BLaER1 treated with 17β-estradiol and CSF1 and Interleukin-3, amounts not matched to agents 10 nM and 100 nM (cell line): ENCODE data around the gene ERLEC1.
"Not testable (repeated sequence)": the region's sequence is repeated elsewhere in the genome, so short reads cannot be mapped to it uniquely, and the experiment has no call there.

ENCODE experiments used
- H3K27ac ChIP-seq, 11 experiments: shearing (Covaris generic); formaldehyde crosslinking; 2 replicates each; pipeline ENCODE4 v1.8.1; 2022
- H3K27me3 ChIP-seq, 11 experiments: shearing (Covaris generic); formaldehyde crosslinking; 2 replicates each; pipeline ENCODE4 v1.8.1; 2022
- H3K36me3 ChIP-seq, 11 experiments: shearing (Covaris generic); formaldehyde crosslinking; 2 replicates each; pipeline ENCODE4 v1.8.1; 2022
- H3K4me1 ChIP-seq, 10 experiments: shearing (Covaris generic); formaldehyde crosslinking; 2 replicates each; pipeline ENCODE4 v1.8.1; 2022
- H3K4me2 ChIP-seq, 11 experiments: shearing (Covaris generic); formaldehyde crosslinking; 2 replicates each; pipeline ENCODE4 v1.8.1; 2022
- H3K4me3 ChIP-seq, 10 experiments: shearing (Covaris generic); formaldehyde crosslinking; 2 replicates each; pipeline ENCODE4 v1.8.1; 2022
- H3K9ac ChIP-seq, 11 experiments: shearing (Covaris generic); formaldehyde crosslinking; 2 replicates each; pipeline ENCODE4 v1.8.1; 2022
- H3K9me3 ChIP-seq, 11 experiments: shearing (Covaris generic); formaldehyde crosslinking; replicated peaks in 1 of 11; 2 replicates each; pipeline ENCODE4 v1.8.1; 2022
- H4K20me1 ChIP-seq, 11 experiments: shearing (Covaris generic); formaldehyde crosslinking; 2 replicates each; pipeline ENCODE4 v1.8.1; 2022
- Cebpa-rat ChIP-seq, 11 experiments: shearing (Covaris generic); IDR thresholded peaks; 2 replicates each; pipeline ENCODE4 v1.8.1; 2022

ERLEC1 gene

GRCh38 chr2:53752385-53752784, 34.5 kb upstream of the ERLEC1 start:
- no peak for TF ChIP-seq Cebpa-rat (IDR thresholded peaks at IDR 0.05)
- Histone ChIP-seq H3K27ac (no peak overlapping the region), H3K36me3 (peaks cover 36 to 67% (median 52%) of the 10 kb centered on the region in 11 experiments), H3K4me2 (no peak overlapping the region), H3K4me3 (no peak overlapping the region), H3K27me3 (no peaks in the 10 kb centered on the region), H3K9ac (no peak overlapping the region), H3K4me1 (no peaks in the 10 kb centered on the region; a peak in 1 of 20 replicates), H4K20me1 (no peaks in the 10 kb centered on the region), H3K9me3 (peaks cover 0 to 5% (median 0%) of the 10 kb centered on the region in 11 experiments; a peak in 1 of 22 replicates)

GRCh38 chr2:53753041-53753440, 33.8 kb upstream of the ERLEC1 start:
- Histone ChIP-seq H3K4me2 (no peak overlapping the region), H3K4me1 (no peaks in the 10 kb centered on the region; a peak in 1 of 20 replicates), H3K9me3 (peaks cover 0 to 5% (median 0%) of the 10 kb centered on the region in 11 experiments; a peak in 1 of 22 replicates), H3K27ac (no peak overlapping the region), H3K36me3 (peaks cover 39 to 67% (median 50%) of the 10 kb centered on the region in 11 experiments), H3K9ac (no peak overlapping the region), H3K4me3 (no peak overlapping the region), H3K27me3 (no peaks in the 10 kb centered on the region), H4K20me1 (no peaks in the 10 kb centered on the region)
- TF ChIP-seq Cebpa-rat (IDR thresholded peaks at IDR 0.05) = no peak

DNA sequence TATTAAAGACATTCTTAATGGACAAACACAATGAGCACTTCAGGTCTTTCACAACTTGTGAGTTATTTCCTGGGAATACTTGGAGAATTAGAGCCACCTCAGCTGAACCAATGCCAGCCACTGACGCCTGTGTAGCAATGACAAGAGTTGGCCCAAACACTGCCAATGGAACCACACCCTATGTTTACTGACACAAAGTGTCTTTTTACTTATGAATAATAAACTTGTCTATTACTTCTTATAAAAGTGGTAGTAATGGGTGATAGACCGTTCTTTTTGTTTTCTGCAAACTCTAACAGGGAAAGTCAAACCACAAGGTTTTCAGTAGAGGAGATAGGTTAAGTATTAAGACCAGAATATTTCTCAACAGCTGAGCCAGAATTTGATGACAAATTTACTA, 31.7 kb upstream of the ERLEC1 start:
- H3K4me2 ChIP-seq = no peak overlapping the region

GRCh38 chr2:53756644-53757043, 30.2 kb upstream of the ERLEC1 start:
- Histone ChIP-seq H3K4me3 (no peak overlapping the region), H3K9ac (no peak overlapping the region), H3K4me2 (no peak overlapping the region), H3K9me3 (peaks cover 0 to 5% (median 0%) of the 10 kb centered on the region in 11 experiments; a peak in 1 of 22 replicates), H3K36me3 (peaks cover 53 to 72% (median 60%) of the 10 kb centered on the region in 11 experiments), H3K27ac (no peak overlapping the region), H4K20me1 (no peaks in the 10 kb centered on the region), H3K27me3 (no peaks in the 10 kb centered on the region), H3K4me1 (no peaks in the 10 kb centered on the region)
- no peak for TF ChIP-seq Cebpa-rat (IDR thresholded peaks at IDR 0.05)

More for the DNA sequence above, 31.7 kb upstream of the ERLEC1 start:
- no peak overlapping the region for H3K4me3 ChIP-seq
- no peaks in the 10 kb centered on the region for H4K20me1 ChIP-seq
- H3K4me1 ChIP-seq = no peaks in the 10 kb centered on the region; a peak in 1 of 20 replicates
- H3K36me3 ChIP-seq = peaks cover 50 to 67% (median 53%) of the 10 kb centered on the region in 11 experiments
- H3K9ac ChIP-seq = no peak overlapping the region
- H3K9me3 ChIP-seq = peaks cover 0 to 5% (median 0%) of the 10 kb centered on the region in 11 experiments; a peak in 1 of 22 replicates
- H3K27me3 ChIP-seq = no peaks in the 10 kb centered on the region
- H3K27ac ChIP-seq = no peak overlapping the region
- no peak for TF ChIP-seq Cebpa-rat (IDR thresholded peaks at IDR 0.05)

DNA sequence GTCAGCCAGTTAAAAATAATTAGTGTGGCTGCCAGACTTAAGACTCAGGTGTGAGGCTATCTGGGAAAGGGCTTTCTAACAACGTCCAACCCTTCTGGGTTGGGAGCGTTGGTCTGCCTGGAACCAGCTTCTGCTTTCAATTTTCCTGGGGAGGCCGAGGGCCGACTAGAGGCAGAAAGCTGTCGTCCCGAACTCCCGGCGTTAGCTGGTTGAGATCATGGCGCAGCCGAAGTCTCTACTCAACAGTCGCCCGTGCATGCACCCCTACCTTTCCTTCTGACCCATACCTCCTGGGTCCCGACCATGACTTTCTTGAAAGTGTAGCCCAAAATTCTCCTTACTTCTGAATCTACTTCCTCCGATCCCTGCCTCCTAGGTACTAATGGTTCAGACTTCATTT, 29.6 kb upstream of the ERLEC1 start:
- not testable (repeated sequence) for H3K27me3 ChIP-seq, H4K20me1 ChIP-seq, H3K9me3 ChIP-seq, H3K27ac ChIP-seq, H3K4me2 ChIP-seq, H3K4me1 ChIP-seq, H3K9ac ChIP-seq, H3K4me3 ChIP-seq
- peaks cover 57 to 77% (median 65%) of the 10 kb centered on the region in 11 experiments for H3K36me3 ChIP-seq

- H3K9ac ChIP-seq = no peak overlapping the region
- no peak for TF ChIP-seq Cebpa-rat (IDR thresholded peaks at IDR 0.05)
- no peaks in the 10 kb centered on the region; a peak in 1 of 22 replicates for H4K20me1 ChIP-seq
- no peak overlapping the region for H3K4me2 ChIP-seq
- no peak overlapping the region for H3K4me3 ChIP-seq
- H3K27me3 ChIP-seq = no peaks in the 10 kb centered on the region
- no peak overlapping the region for H3K27ac ChIP-seq
- peaks cover 30 to 48% (median 41%) of the 10 kb centered on the region in 11 experiments for H3K36me3 ChIP-seq
- peaks cover 16 to 28% (median 20%) of the 10 kb centered on the region in 10 experiments for H3K4me1 ChIP-seq
- no peaks in the 10 kb centered on the region for H3K9me3 ChIP-seq
Observed at GRCh38 chr2:53765767-53766166, 21.1 kb upstream of the ERLEC1 start.

GRCh38 chr2:53767405-53768241, 19.2 kb upstream of the ERLEC1 start, which contains the start of gene CHAC2:
Gene CHAC2, plus strand, starts transcription at chr2:53767804. Its CDS starts 83 bp downstream, at chr2:53767887.
- Histone ChIP-seq H4K20me1 (no peaks in the 10 kb centered on the region; a peak in 1 of 22 replicates), H3K4me3 (peak within 1 kb of the TSS; percentile 76 to 90 (median 84)), H3K36me3 (peaks cover 13 to 36% (median 27%) of the 10 kb centered on the region in 11 experiments), H3K27me3 (no peaks in the 10 kb centered on the region), H3K27ac (peak within 1 kb of the TSS; percentile 62 to 91 (median 86); a peak in 21 of 22 replicates), H3K9ac (peak within 1 kb of the TSS; percentile 83 to 92 (median 88)), H3K9me3 (no peaks in the 10 kb centered on the region), H3K4me1 (peaks cover 16 to 28% (median 20%) of the 10 kb centered on the region in 10 experiments), H3K4me2 (peak within 1 kb of the TSS; percentile 67 to 97 (median 81))
- no peak for TF ChIP-seq Cebpa-rat (IDR thresholded peaks at IDR 0.05)

GRCh38 chr2:53768242-53768542, 18.7 kb upstream of the ERLEC1 start:
- Histone ChIP-seq H3K4me1 (peaks cover 16 to 28% (median 20%) of the 10 kb centered on the region in 10 experiments), H3K4me3 (peak overlapping the region; percentile 76 to 90 (median 84))
- TF ChIP-seq Cebpa-rat (IDR thresholded peaks at IDR 0.05) = no peak

DNA sequence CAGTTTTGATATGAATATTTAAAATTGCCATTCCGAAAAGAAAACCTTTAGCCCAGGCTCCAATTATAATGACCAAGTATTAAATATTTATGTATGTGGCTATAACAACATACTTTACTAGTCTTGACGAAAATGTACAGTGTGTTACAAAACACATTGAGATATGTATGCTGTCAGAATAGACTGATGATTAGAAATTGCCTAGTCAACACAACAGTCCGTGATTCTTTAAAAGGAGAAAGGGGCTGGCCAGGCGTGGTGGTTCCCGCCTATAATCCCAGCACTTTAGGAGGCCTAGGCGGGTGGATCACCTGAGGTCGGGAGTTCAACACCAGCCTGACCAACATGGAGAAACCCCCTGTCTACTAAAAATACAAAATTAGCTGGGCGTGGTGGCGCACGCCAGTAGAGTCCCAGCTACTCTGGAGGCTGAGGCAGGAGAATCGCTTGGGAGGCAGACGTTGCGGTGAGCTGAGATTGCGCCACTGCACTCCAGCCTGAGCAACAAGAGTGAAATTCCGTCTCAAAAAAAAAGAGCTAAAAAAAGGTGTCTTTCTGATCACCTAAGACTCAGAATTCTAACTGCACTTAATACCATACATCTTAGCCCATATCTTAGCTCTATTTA, 17.4 kb upstream of the ERLEC1 start:
- Histone ChIP-seq H3K4me2 (peak overlapping the region in 10 of 11 experiments; percentile 67 to 97 (median 80); a peak in 20 of 22 replicates), H3K9me3 (no peaks in the 10 kb centered on the region), H3K4me1 (peaks cover 16 to 28% (median 20%) of the 10 kb centered on the region in 10 experiments), H3K27me3 (no peaks in the 10 kb centered on the region), H3K9ac (no peak overlapping the region), H3K27ac (no peak overlapping the region), H3K36me3 (peaks cover 12 to 31% (median 22%) of the 10 kb centered on the region in 11 experiments; a peak in 18 of 22 replicates), H4K20me1 (peaks cover 0 to 12% (median 0%) of the 10 kb centered on the region in 11 experiments; a peak in 3 of 22 replicates), H3K4me3 (peak overlapping the region in 3 of 10 experiments; percentile 76 to 83 (median 82); a peak in 2 of 20 replicates)
- TF ChIP-seq Cebpa-rat (IDR thresholded peaks at IDR 0.05) = no peak

More at GRCh38 chr2:53768242-53768542, 18.7 kb upstream of the ERLEC1 start:
- Histone ChIP-seq H3K36me3 (peaks cover 8 to 31% (median 22%) of the 10 kb centered on the region in 11 experiments), H3K27me3 (no peaks in the 10 kb centered on the region), H3K9ac (peak overlapping the region; percentile 83 to 92 (median 88)), H3K9me3 (no peaks in the 10 kb centered on the region), H4K20me1 (no peaks in the 10 kb centered on the region; a peak in 1 of 22 replicates), H3K4me2 (peak overlapping the region; percentile 67 to 97 (median 81)), H3K27ac (peak overlapping the region in 10 of 11 experiments; percentile 71 to 91 (median 86); a peak in 20 of 22 replicates)
